Stimulated activated CD8-positive, alpha-beta memory T cell treated with anti-CD3 and anti-CD28 coated beads, Interleukin-15, amount 100 ng/mL, for 4 hours (primary cell): ENCODE data around the gene ZC3H12C.

Experiments used
- DNase-seq, 2 donors: peaks; one replicate each; pipeline ENCODE4 v3.0.0-alpha.2; 2020; ENCODE audit warnings: low read depth in 2 of 2

ZC3H12C gene

GRCh38 chr11:110077346-110077745, 15.8 kb upstream of the ZC3H12C start:
- no peak for DNase-seq

GRCh38 chr11:110077831-110078325, 15.3 kb upstream of the ZC3H12C start:
- no peak for DNase-seq

GRCh38 chr11:110078923-110079544, 14.2 kb upstream of the ZC3H12C start:
- no peak for DNase-seq

GRCh38 chr11:110079726-110080125, 13.5 kb upstream of the ZC3H12C start:
- no peak for DNase-seq

- DNase-seq = no peak
Observed at GRCh38 chr11:110081462-110082376, 11.5 kb upstream of the ZC3H12C start.

- DNase-seq = no peak
Observed at GRCh38 chr11:110082899-110083298, 10.3 kb upstream of the ZC3H12C start.

GRCh38 chr11:110085255-110085838, 7.8 kb upstream of the ZC3H12C start:
- DNase-seq = no peak

- DNase-seq = no peak
Observed at GRCh38 chr11:110086892-110087309, 6.3 kb upstream of the ZC3H12C start.

GRCh38 chr11:110087812-110088534, 5.2 kb upstream of the ZC3H12C start:
- no peak for DNase-seq

GRCh38 chr11:110088535-110089344, 4.5 kb upstream of the ZC3H12C start:
- no peak for DNase-seq

- no peak for DNase-seq
Observed at GRCh38 chr11:110089617-110090282, 3.4 kb upstream of the ZC3H12C start.

- no peak for DNase-seq
Observed at GRCh38 chr11:110090466-110091026, 2.6 kb upstream of the ZC3H12C start.

- DNase-seq = no peak
Observed at GRCh38 chr11:110092111-110092514, 1.1 kb upstream of the ZC3H12C start.

- no peak for DNase-seq
Observed at GRCh38 chr11:110093407-110094297, 460 bp downstream of the ZC3H12C start.

GRCh38 chr11:110094298-110095285, 1.4 kb downstream of the ZC3H12C start:
- DNase-seq = no peak

- no peak for DNase-seq
Observed at GRCh38 chr11:110095554-110095953, 2.4 kb downstream of the ZC3H12C start.

- DNase-seq = no peak
Observed at GRCh38 chr11:110096496-110096895, 3.3 kb downstream of the ZC3H12C start.
